ENCODE data around the gene NT5DC3. TPM values are rescaled to one million over a fixed set of nuclear protein-coding genes. Genes with fewer than 3 reads are reported as not detected.

NT5DC3 gene
- polyA plus RNA-seq, 2 of the 4 experiments (the other 2 are of a cell fraction): 5.2 to 5.6 TPM

DNA sequence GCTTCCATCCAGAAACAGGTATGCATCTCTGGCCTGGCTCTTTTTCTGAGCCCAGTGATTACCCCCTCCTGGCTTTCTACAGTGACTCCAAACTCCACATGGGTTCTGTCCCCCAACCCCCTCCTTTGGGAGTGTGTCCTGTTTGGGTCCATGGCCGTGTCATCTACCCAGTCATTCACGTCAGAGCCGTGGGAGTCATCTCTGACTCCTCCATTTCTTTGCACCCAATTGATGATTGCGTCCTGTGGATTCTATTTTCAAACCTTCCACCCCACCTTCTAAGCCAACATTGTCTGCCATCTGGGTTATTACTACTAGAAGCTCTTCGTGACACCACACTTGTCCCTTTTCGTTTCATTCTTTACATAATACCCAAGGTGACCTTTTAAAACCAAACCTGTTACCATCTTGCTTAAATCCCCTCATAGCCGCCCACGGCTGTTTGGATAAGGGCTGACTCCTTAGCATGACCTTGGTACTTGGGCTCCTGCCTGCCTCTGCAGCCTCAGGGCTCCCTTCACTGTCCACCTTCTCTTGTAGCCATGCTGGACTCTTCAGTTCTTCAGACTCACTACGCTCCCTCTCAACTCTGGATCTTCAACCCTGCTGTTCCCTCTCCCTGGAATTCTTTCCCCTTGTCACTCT lies 38.1 kb upstream of the NT5DC3 start:
- Histone ChIP-seq H3K4me2 (no peak overlapping the region), H3K27ac (no peak overlapping the region), H3K4me3 (no peak overlapping the region), H3K9me3 (no peaks in the 10 kb centered on the region), H3K4me1 (peaks cover 15% of the 10 kb centered on the region; the same call in 2 of the 3 replicates)
- ChIA-PET CTCF (interaction anchor here (0.8 to 3.4 kb wide), 9 partner anchors 8 to 230 kb away, joined by 3 to 15 read pairs (median 6); no protein-coding TSS in a partner anchor), POLR2A (interaction anchor here (1.4 kb wide), 1 partner anchor 51 kb away, joined by 3 read pairs; no protein-coding TSS in a partner anchor)
- DNase-seq (ENCODE audit: low read depth in 1 of 2, low spot score in 1 of 2) (no peak), ATAC-seq (no peak), FAIRE-seq (no peak)
- 73% methylated on average over 9 of the region's 9 CpGs for WGBS (ENCODE audit: missing lambda C conversion rate)
- TF ChIP-seq POLR2A (IDR thresholded peaks at IDR 0.05; ENCODE audit: low read length) (no peak), HOXB5 (CRISPR knock-in tag; IDR thresholded peaks at IDR 0.05) (no peak), ESRRA (IDR thresholded peaks at IDR 0.05; ENCODE audit: borderline replicate concordance, low read length) (no peak), ZNF302 (CRISPR knock-in tag; IDR thresholded peaks at IDR 0.05) (no peak), FOSL2 (IDR thresholded peaks at IDR 0.05) (no peak), FOSL2 (CRISPR knock-in tag; IDR thresholded peaks at IDR 0.05) (no peak), CHD2 (IDR thresholded peaks at IDR 0.05; ENCODE audit: low read length, partially characterized antibody) (no peak), EHMT2 (IDR thresholded peaks at IDR 0.05; ENCODE audit: low read depth) (no peak), NPAS2 (CRISPR knock-in tag; IDR thresholded peaks at IDR 0.05; ENCODE audit: borderline replicate concordance) (no peak), RNF2 (IDR thresholded peaks at IDR 0.05; ENCODE audit: borderline replicate concordance, low read depth) (no peak), ZC3H11A (IDR thresholded peaks at IDR 0.05) (no peak), JUNB (IDR thresholded peaks at IDR 0.05) (no peak), TFCP2L1 (CRISPR knock-in tag; IDR thresholded peaks at IDR 0.05) (no peak), SMC3 (IDR thresholded peaks at IDR 0.05) (no peak), SREBF2 (IDR thresholded peaks at IDR 0.05) (no peak)
- TF ChIP-seq, protein P1, sequence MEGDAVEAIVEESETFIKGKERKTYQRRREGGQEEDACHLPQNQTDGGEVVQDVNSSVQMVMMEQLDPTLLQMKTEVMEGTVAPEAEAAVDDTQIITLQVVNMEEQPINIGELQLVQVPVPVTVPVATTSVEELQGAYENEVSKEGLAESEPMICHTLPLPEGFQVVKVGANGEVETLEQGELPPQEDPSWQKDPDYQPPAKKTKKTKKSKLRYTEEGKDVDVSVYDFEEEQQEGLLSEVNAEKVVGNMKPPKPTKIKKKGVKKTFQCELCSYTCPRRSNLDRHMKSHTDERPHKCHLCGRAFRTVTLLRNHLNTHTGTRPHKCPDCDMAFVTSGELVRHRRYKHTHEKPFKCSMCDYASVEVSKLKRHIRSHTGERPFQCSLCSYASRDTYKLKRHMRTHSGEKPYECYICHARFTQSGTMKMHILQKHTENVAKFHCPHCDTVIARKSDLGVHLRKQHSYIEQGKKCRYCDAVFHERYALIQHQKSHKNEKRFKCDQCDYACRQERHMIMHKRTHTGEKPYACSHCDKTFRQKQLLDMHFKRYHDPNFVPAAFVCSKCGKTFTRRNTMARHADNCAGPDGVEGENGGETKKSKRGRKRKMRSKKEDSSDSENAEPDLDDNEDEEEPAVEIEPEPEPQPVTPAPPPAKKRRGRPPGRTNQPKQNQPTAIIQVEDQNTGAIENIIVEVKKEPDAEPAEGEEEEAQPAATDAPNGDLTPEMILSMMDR (IDR thresholded peaks at IDR 0.05): no peak
- TF ChIP-seq, protein P2, sequence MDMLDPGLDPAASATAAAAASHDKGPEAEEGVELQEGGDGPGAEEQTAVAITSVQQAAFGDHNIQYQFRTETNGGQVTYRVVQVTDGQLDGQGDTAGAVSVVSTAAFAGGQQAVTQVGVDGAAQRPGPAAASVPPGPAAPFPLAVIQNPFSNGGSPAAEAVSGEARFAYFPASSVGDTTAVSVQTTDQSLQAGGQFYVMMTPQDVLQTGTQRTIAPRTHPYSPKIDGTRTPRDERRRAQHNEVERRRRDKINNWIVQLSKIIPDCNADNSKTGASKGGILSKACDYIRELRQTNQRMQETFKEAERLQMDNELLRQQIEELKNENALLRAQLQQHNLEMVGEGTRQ (IDR thresholded peaks at IDR 0.05): no peak
- TF ChIP-seq, protein P3, sequence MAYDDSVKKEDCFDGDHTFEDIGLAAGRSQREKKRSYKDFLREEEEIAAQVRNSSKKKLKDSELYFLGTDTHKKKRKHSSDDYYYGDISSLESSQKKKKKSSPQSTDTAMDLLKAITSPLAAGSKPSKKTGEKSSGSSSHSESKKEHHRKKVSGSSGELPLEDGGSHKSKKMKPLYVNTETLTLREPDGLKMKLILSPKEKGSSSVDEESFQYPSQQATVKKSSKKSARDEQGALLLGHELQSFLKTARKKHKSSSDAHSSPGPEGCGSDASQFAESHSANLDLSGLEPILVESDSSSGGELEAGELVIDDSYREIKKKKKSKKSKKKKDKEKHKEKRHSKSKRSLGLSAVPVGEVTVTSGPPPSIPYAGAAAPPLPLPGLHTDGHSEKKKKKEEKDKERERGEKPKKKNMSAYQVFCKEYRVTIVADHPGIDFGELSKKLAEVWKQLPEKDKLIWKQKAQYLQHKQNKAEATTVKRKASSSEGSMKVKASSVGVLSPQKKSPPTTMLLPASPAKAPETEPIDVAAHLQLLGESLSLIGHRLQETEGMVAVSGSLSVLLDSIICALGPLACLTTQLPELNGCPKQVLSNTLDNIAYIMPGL (CRISPR knock-in tag; IDR thresholded peaks at IDR 0.05; ENCODE audit: borderline replicate concordance): no peak
- TF ChIP-seq, protein P4, sequence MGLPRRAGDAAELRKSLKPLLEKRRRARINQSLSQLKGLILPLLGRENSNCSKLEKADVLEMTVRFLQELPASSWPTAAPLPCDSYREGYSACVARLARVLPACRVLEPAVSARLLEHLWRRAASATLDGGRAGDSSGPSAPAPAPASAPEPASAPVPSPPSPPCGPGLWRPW (IDR thresholded peaks at IDR 0.05): no peak

DNA sequence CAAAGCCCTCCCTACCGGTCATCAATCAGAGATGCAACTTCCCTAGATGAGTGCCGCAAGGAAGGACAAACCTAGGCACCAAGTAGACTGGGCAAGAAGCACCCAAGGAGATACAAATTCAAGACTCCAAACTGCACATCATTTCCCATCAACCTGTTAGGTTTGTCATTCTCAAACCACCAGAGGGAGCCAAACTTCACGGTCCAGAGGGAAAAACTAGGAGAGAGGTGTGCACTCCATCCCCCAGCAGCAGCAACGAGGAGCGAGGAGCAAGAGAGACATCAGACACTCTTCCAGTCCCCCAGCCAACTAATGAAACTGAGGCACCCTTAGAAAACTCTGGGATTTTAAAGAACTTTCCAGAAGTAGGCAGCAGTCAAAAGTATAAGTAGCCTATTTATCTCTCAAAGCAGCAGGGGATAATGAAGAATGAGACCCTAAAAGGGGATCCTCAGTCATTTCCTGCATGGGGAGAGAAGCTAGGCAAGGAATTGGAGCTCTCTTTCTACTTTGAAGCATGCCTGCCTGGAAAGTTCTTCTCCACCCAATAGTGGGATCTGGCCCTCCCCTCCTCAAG lies 37.0 kb upstream of the NT5DC3 start:
- Histone ChIP-seq H3K4me2 (peak overlapping the region; percentile 58; the same call in 2 of the 3 replicates), H3K4me1 (peaks cover 15% of the 10 kb centered on the region; the same call in 2 of the 3 replicates), H3K27ac (no peak overlapping the region), H3K4me3 (no peak overlapping the region), H3K9me3 (no peaks in the 10 kb centered on the region)
- ChIA-PET CTCF (interaction anchor here (0.6 to 3.4 kb wide), 19 partner anchors 9 to 820 kb away, joined by 3 to 15 read pairs (median 4); no protein-coding TSS in a partner anchor), POLR2A (interaction anchor here (0.6 kb wide), 1 partner anchor 228 kb away, joined by 3 read pairs; no protein-coding TSS in a partner anchor)
- DNase-seq (ENCODE audit: low read depth in 1 of 2, low spot score in 1 of 2) (peak; percentile 80 to 82), ATAC-seq (peak; percentile 93 to 96), FAIRE-seq (no peak)
- WGBS (ENCODE audit: missing lambda C conversion rate): 3% methylated on average over 5 of the region's 5 CpGs
- TF ChIP-seq, protein P5, sequence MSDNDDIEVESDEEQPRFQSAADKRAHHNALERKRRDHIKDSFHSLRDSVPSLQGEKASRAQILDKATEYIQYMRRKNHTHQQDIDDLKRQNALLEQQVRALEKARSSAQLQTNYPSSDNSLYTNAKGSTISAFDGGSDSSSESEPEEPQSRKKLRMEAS (IDR thresholded peaks at IDR 0.05): 0 out of 2 replicates have a peak, but pooled peaks have one; percentile 35
- TF ChIP-seq CBX8 (IDR thresholded peaks at IDR 0.05): no peak
- TF ChIP-seq RAD21 (conservative IDR thresholded peaks at IDR 0.05 in 1 of 2, IDR thresholded peaks at IDR 0.05 in 1 of 2): peak; percentile 75 to 91
- TF ChIP-seq, protein P1 (IDR thresholded peaks at IDR 0.05): peak; percentile 84
- no peak for TF ChIP-seq HEYL (CRISPR knock-in tag; IDR thresholded peaks at IDR 0.05)
- TF ChIP-seq SMC3 (IDR thresholded peaks at IDR 0.05): peak; percentile 69
